Measurements from ENCODE around the gene MYL5.

DNA sequence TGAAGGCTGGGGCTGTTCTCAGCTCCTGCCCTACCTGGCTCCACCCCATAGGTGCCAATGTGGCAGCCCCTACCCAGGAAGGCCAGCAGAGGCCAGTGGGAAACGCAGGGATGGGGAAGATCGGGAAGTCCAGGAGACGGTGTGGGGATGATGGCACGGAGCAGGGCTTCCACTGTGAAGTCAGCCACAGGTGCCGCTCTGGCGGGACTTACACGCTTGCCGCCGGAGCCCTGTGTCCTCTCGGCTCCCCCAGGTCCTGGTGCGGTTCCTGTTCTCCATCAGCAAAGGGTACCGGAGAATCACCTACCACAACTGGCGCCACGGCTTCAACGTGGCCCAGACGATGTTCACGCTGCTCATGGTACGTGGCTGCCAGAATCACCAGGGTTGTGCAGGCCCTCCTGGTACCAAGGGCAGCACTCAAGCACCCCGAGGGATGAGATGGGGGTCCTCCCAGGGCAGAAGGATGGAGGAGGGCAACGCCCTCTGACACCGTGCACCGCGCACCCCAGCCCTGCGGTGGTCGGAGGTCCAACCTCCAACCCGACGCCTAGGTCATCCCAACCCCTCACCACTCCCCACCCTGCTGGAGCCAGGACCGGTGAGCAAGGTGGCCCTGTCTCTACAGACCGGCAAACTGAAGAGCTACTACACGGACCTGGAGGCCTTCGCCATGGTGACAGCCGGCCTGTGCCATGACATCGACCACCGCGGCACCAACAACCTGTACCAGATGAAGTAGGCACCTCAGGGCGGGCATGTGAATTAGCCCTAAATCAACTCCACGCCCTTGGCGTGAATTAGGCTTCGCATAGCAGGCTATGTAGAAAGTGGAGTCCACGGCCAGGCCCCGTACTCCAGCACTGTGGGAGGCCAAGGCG is 12.2 kb upstream of the MYL5 start:
- TF ChIP-seq, protein P1, sequence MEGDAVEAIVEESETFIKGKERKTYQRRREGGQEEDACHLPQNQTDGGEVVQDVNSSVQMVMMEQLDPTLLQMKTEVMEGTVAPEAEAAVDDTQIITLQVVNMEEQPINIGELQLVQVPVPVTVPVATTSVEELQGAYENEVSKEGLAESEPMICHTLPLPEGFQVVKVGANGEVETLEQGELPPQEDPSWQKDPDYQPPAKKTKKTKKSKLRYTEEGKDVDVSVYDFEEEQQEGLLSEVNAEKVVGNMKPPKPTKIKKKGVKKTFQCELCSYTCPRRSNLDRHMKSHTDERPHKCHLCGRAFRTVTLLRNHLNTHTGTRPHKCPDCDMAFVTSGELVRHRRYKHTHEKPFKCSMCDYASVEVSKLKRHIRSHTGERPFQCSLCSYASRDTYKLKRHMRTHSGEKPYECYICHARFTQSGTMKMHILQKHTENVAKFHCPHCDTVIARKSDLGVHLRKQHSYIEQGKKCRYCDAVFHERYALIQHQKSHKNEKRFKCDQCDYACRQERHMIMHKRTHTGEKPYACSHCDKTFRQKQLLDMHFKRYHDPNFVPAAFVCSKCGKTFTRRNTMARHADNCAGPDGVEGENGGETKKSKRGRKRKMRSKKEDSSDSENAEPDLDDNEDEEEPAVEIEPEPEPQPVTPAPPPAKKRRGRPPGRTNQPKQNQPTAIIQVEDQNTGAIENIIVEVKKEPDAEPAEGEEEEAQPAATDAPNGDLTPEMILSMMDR (IDR thresholded peaks at IDR 0.05; ENCODE audit: borderline replicate concordance, extremely low read depth, low read length, poor library complexity, severe bottlenecking) = no peak
- TF ChIP-seq EZH2 (IDR thresholded peaks at IDR 0.05; ENCODE audit: borderline replicate concordance, low read depth, low read length, severe bottlenecking) = no peak
